HG03342 (cell line): ENCODE results near the gene NAA25.
"Not testable (repeated sequence)": the region's sequence is repeated elsewhere in the genome, so short reads cannot be mapped to it uniquely, and the experiment has no call there.

ENCODE experiments used
- ATAC-seq: cut with Tn5 transposase; IDR thresholded peaks from one replicate; pipeline ENCODE4 v1.9.1; 2021; ENCODE audit warnings: mild to moderate bottlenecking, moderate library complexity; ENCODE audit not compliant: unreplicated experiment

The NAA25 gene

GRCh38 chr12:112010415-112011344, 97.9 kb downstream of the NAA25 start:
- ATAC-seq: no peak

GRCh38 chr12:112009596-112009995, 99.0 kb downstream of the NAA25 start:
- ATAC-seq: not testable (repeated sequence)

GRCh38 chr12:112008918-112009317, 99.7 kb downstream of the NAA25 start:
- no peak for ATAC-seq

GRCh38 chr12:112007945-112008344, 100.6 kb downstream of the NAA25 start:
- ATAC-seq: no peak

- no peak for ATAC-seq
Measured at GRCh38 chr12:112005419-112006395, 102.9 kb downstream of the NAA25 start.

- ATAC-seq: no peak
Measured at GRCh38 chr12:112004041-112004440, 104.5 kb downstream of the NAA25 start.

- no peak for ATAC-seq
Measured at GRCh38 chr12:112001576-112001975, 107.0 kb downstream of the NAA25 start.

GRCh38 chr12:112000820-112001219, 107.8 kb downstream of the NAA25 start:
- no peak for ATAC-seq

- ATAC-seq: not testable (repeated sequence)
Measured at GRCh38 chr12:111999129-111999528, 109.5 kb downstream of the NAA25 start.

- no peak for ATAC-seq
Measured at GRCh38 chr12:111998015-111998414, 110.6 kb downstream of the NAA25 start.

- ATAC-seq: no peak
Measured at GRCh38 chr12:111997300-111997699, 111.3 kb downstream of the NAA25 start.

GRCh38 chr12:111995782-111996480, 112.7 kb downstream of the NAA25 start:
- no peak for ATAC-seq

- ATAC-seq: peak; percentile 14
Measured at GRCh38 chr12:111994211-111995111, 114.1 kb downstream of the NAA25 start.

- peak; percentile 63 for ATAC-seq
Measured at GRCh38 chr12:111993292-111994150, 115.1 kb downstream of the NAA25 start.

GRCh38 chr12:111992464-111992863, 116.1 kb downstream of the NAA25 start:
- no peak for ATAC-seq

- no peak for ATAC-seq
Measured at GRCh38 chr12:111991946-111992345, 116.6 kb downstream of the NAA25 start.

- ATAC-seq: no peak
Measured at GRCh38 chr12:111991535-111991934, 117.0 kb downstream of the NAA25 start.

GRCh38 chr12:111984820-111985219, 123.8 kb downstream of the NAA25 start:
- ATAC-seq: no peak

GRCh38 chr12:111981987-111982386, 126.6 kb downstream of the NAA25 start:
- no peak for ATAC-seq
